RWPE2 (cell line): ENCODE results near the gene CYLC2.

ENCODE experiments used
- ATAC-seq: fragments of 200-7000 bp; cut with Tn5 transposase; 3 replicates; pipeline ENCODE4 v1.9.1; 2021; ENCODE audit warnings: low read depth
- DNase-seq: peaks from one replicate; pipeline ENCODE4 v3.0.0-alpha.2; 2020; ENCODE audit warnings: low spot score
- H3K27ac ChIP-seq: fragments of 450-650 bp; 2 replicates; pipeline ENCODE4 v1.5.1; 2017; ENCODE audit warnings: mild to moderate bottlenecking; ENCODE audit not compliant: poor library complexity, severe bottlenecking
- H3K27me3 ChIP-seq: fragments of 250-450 bp; sonication (Bioruptor Pico); 2 replicates; pipeline ENCODE4 v1.5.1; 2021; ENCODE audit warnings: mild to moderate bottlenecking, moderate library complexity; ENCODE audit not compliant: insufficient read depth, poor library complexity, severe bottlenecking
- H3K36me3 ChIP-seq: fragments of 250-450 bp; sonication (Bioruptor Pico); 2 replicates; pipeline ENCODE4 v1.5.1; 2020; ENCODE audit warnings: low read depth, mild to moderate bottlenecking, moderate library complexity
- H3K4me1 ChIP-seq: fragments of 250-450 bp; sonication (Bioruptor Pico); 2 replicates; pipeline ENCODE4 v1.5.1; 2021; ENCODE audit warnings: mild to moderate bottlenecking, moderate library complexity; ENCODE audit not compliant: insufficient read depth, poor library complexity, severe bottlenecking
- H3K4me3 ChIP-seq: fragments of 250-450 bp; sonication (Bioruptor Pico); 2 replicates; pipeline ENCODE4 v1.5.1; 2021; ENCODE audit warnings: mild to moderate bottlenecking, moderate library complexity; ENCODE audit not compliant: severe bottlenecking
- H3K9me3 ChIP-seq: fragments of 250-450 bp; sonication (Bioruptor Pico); 2 replicates; pipeline ENCODE4 v1.5.1; 2021; ENCODE audit warnings: mild to moderate bottlenecking, moderate library complexity; ENCODE audit not compliant: severe bottlenecking
- CTCF ChIP-seq: fragments of 450-650 bp; IDR thresholded peaks from one replicate; pipeline ENCODE4 v1.5.1; 2017; ENCODE audit warnings: mild to moderate bottlenecking, moderate library complexity; ENCODE audit not compliant: poor library complexity, severe bottlenecking

Gene CYLC2, protein sequence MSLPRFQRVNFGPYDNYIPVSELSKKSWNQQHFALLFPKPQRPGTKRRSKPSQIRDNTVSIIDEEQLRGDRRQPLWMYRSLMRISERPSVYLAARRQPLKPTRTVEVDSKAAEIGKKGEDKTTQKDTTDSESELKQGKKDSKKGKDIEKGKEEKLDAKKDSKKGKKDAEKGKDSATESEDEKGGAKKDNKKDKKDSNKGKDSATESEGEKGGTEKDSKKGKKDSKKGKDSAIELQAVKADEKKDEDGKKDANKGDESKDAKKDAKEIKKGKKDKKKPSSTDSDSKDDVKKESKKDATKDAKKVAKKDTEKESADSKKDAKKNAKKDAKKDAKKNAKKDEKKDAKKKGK

DNA sequence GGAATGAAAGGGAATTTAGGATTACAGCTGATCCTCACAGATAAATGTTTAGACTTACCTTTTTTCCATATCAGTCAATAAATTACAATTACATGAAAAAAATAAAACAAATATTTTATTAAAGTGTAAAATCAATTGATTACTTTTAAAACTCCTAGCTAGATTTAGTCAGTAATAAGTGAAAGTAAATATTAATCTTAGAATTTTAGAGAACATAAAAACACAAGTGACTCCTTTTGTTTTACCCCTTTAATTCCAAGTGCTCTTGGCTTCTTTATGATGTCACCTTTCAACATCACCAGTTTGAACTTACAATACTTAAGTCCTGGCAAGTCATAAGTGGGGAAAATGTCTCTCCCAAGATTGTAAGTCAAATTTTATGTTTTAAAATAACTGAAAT, at the start of gene CYLC2:
Gene CYLC2 (plus strand): TSS at position 301 of the 400 bp plus-strand sequence. CDS start 48 bp downstream, at position 349.
- no peaks in the 10 kb centered on the region for H3K36me3 ChIP-seq
- no peak for TF ChIP-seq CTCF
- DNase-seq (no peak), ATAC-seq (no peak)
- peaks cover 2% of the 10 kb centered on the region for H3K27me3 ChIP-seq
- no peaks in the 10 kb centered on the region for H3K9me3 ChIP-seq
- no peak within 1 kb of the TSS for H3K4me3 ChIP-seq
- H3K4me1 ChIP-seq = no peaks in the 10 kb centered on the region
- no peak within 1 kb of the TSS for H3K27ac ChIP-seq

- no peaks in the 10 kb centered on the region for H3K27me3 ChIP-seq
Measured at GRCh38 chr9:102950346-102950745, 44.8 kb upstream of the CYLC2 start.

DNA sequence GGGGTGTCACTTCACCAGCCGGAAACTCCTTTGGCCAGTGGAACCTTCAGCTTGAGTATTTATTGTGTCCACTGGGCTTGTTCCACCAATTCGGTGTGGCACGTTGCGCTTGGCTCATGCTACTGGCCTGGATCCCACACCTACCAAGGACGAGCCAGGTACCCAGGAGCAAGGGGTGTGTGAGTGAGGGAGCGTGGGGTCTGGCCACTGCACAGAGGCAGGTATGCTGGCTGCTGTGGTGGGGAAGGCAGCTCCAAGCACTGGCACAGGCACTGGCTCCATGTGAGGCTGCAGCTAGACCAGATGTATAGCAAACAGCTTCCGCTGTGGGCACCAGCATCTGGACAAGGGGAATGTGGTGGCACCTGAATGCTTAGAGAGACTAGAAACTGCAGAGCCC, 28.1 kb upstream of the CYLC2 start:
- no peaks in the 10 kb centered on the region for H3K27me3 ChIP-seq
- ATAC-seq = no peak
- H3K4me3 ChIP-seq = no peak overlapping the region
- no peaks in the 10 kb centered on the region for H3K36me3 ChIP-seq
- TF ChIP-seq CTCF = no peak
- no peaks in the 10 kb centered on the region for H3K4me1 ChIP-seq
- DNase-seq = no peak
- peaks cover 2% of the 10 kb centered on the region for H3K9me3 ChIP-seq
- H3K27ac ChIP-seq = no peak overlapping the region

More at GRCh38 chr9:102950346-102950745, 44.8 kb upstream of the CYLC2 start:
- no peak overlapping the region for H3K4me3 ChIP-seq
- DNase-seq (no peak), ATAC-seq (no peak)
- no peak for TF ChIP-seq CTCF
- no peaks in the 10 kb centered on the region for H3K36me3 ChIP-seq
- no peak overlapping the region for H3K27ac ChIP-seq
- H3K9me3 ChIP-seq = no peaks in the 10 kb centered on the region
- H3K4me1 ChIP-seq = no peaks in the 10 kb centered on the region

- peaks cover 2% of the 10 kb centered on the region for H3K9me3 ChIP-seq
- H3K27me3 ChIP-seq = no peaks in the 10 kb centered on the region
- no peak for ATAC-seq
- no peak overlapping the region for H3K4me3 ChIP-seq
- H3K36me3 ChIP-seq = no peaks in the 10 kb centered on the region
- TF ChIP-seq CTCF = no peak
- no peaks in the 10 kb centered on the region for H3K4me1 ChIP-seq
- H3K27ac ChIP-seq = no peak overlapping the region
- DNase-seq = no peak
Measured at GRCh38 chr9:102967979-102968378, 27.2 kb upstream of the CYLC2 start.

- Histone ChIP-seq H3K4me1 (no peaks in the 10 kb centered on the region), H3K36me3 (no peaks in the 10 kb centered on the region), H3K4me3 (no peak overlapping the region), H3K9me3 (peaks cover 2% of the 10 kb centered on the region), H3K27ac (no peak overlapping the region), H3K27me3 (no peaks in the 10 kb centered on the region)
- ATAC-seq = no peak
- DNase-seq = no peak
- no peak for TF ChIP-seq CTCF
Measured at GRCh38 chr9:102972780-102973179, 22.4 kb upstream of the CYLC2 start.
